OCI-LY1 (cell line): Measurements from ENCODE around the gene FABP1.

Source experiments
- EZH2 ChIP-seq: fragments of 200-600 bp; sonication (generic), shearing (Covaris generic); IDR thresholded peaks from 2 replicates; pipeline ENCODE4 v1.8.0; 2017; ENCODE audit warnings: borderline replicate concordance, mixed run types, mild to moderate bottlenecking, antibody characterized with exemption, low read length, moderate library complexity, mixed read lengths
- TF ChIP-seq, protein P1 (sequence below): fragments of 200-600 bp; sonication (generic), shearing (Covaris generic); IDR thresholded peaks from 2 replicates; pipeline ENCODE4 v1.5.1; 2017; ENCODE audit warnings: mild to moderate bottlenecking, antibody characterized with exemption, low read length, moderate library complexity, mixed read lengths

DNA sequence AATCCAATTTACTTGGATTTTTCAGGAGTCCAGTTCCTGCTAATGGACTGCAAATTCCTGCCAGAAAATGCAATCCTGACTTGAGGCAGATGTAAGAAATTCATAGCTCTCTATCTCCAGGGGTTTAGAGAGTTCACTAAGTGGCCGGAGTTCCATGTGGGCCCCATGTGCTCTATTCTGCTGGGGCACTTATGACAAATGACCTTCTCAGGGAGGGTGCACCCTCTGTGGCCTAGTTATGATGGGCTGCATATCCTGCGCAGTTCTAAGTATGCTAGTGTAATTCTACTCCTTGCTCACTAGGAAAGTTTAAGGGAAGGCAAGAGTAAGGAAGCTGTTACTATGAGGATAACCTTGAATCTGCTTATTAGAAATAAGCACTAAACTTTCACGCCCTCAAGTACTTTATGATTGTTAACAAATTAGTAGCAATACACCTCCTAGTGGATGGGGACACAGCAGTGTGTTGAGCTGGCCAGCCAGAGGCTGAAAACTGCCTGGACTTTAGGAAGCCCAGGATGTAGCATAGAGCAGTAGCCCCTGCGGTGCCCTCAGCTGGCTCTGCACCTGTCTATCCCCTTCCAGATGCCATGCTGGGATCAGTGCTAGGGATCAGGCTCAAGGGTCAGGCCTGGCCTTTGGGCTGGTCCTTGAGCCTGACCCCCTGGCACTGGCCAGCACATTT lies 45.8 kb downstream of the FABP1 start:
- TF ChIP-seq, protein P1, sequence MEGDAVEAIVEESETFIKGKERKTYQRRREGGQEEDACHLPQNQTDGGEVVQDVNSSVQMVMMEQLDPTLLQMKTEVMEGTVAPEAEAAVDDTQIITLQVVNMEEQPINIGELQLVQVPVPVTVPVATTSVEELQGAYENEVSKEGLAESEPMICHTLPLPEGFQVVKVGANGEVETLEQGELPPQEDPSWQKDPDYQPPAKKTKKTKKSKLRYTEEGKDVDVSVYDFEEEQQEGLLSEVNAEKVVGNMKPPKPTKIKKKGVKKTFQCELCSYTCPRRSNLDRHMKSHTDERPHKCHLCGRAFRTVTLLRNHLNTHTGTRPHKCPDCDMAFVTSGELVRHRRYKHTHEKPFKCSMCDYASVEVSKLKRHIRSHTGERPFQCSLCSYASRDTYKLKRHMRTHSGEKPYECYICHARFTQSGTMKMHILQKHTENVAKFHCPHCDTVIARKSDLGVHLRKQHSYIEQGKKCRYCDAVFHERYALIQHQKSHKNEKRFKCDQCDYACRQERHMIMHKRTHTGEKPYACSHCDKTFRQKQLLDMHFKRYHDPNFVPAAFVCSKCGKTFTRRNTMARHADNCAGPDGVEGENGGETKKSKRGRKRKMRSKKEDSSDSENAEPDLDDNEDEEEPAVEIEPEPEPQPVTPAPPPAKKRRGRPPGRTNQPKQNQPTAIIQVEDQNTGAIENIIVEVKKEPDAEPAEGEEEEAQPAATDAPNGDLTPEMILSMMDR, result no peak
- TF ChIP-seq EZH2, result no peak
